Measurements from ENCODE around the gene APMAP.
A peak's percentile ranks its signal among the peaks of the same experiment; 100 is the strongest.
"Not testable (repeated sequence)": the region's sequence is repeated elsewhere in the genome, so short reads cannot be mapped to it uniquely, and the experiment has no call there.

Gene APMAP

GRCh38 chr20:24930724-24931688, 61.5 kb downstream of the APMAP start:
- H3K4me3 ChIP-seq (ENCODE audit: low read depth, low read length); H3K4me1 ChIP-seq (ENCODE audit: control insufficient read depth, insufficient read depth, low read length); H3K36me3 ChIP-seq (ENCODE audit: control insufficient read depth in 2 of 2, insufficient read depth in 1 of 2, low read length in 2 of 2); H3K9me3 ChIP-seq (ENCODE audit: control insufficient read depth, insufficient read depth, low read depth, low read length); POLR2A ChIA-PET; H3K27ac ChIP-seq (ENCODE audit: extremely low read depth, low read depth, low read length): not testable (repeated sequence)
- 0 out of 2 replicates have a peak, but pooled peaks have one; percentile 8 for TF ChIP-seq ZNF654 (tag by site-specific recombination; IDR thresholded peaks at IDR 0.05; ENCODE audit: low read depth)
- CTCF ChIA-PET, result interaction anchor here (0.6 to 2.0 kb wide), 10 partner anchors 8 to 927 kb away, joined by 3 to 5 read pairs (median 4); no protein-coding TSS in a partner anchor

- H3K9me3 ChIP-seq (ENCODE audit: control insufficient read depth, insufficient read depth, low read depth, low read length); H3K4me1 ChIP-seq (ENCODE audit: control insufficient read depth, insufficient read depth, low read length); POLR2A ChIA-PET; H3K36me3 ChIP-seq (ENCODE audit: control insufficient read depth in 2 of 2, insufficient read depth in 1 of 2, low read length in 2 of 2); H3K4me3 ChIP-seq (ENCODE audit: low read depth, low read length); H3K27ac ChIP-seq (ENCODE audit: extremely low read depth, low read depth, low read length): not testable (repeated sequence)
- CTCF ChIA-PET, result interaction anchor here (0.9 to 2.0 kb wide), 6 partner anchors 9 to 45 kb away, joined by 3 to 5 read pairs (median 4); no protein-coding TSS in a partner anchor
Measured at GRCh38 chr20:24929867-24930723, 62.5 kb downstream of the APMAP start.

- H3K4me3 ChIP-seq (ENCODE audit: low read depth, low read length); H3K36me3 ChIP-seq (ENCODE audit: control insufficient read depth in 2 of 2, insufficient read depth in 1 of 2, low read length in 2 of 2); H3K9me3 ChIP-seq (ENCODE audit: control insufficient read depth, insufficient read depth, low read depth, low read length); H3K4me1 ChIP-seq (ENCODE audit: control insufficient read depth, insufficient read depth, low read length); POLR2A ChIA-PET; H3K27ac ChIP-seq (ENCODE audit: extremely low read depth, low read depth, low read length): not testable (repeated sequence)
- CTCF ChIA-PET, result interaction anchor here (0.9 to 1.5 kb wide), 3 partner anchors 46 to 920 kb away, joined by 3 to 4 read pairs (median 4); no protein-coding TSS in a partner anchor
Measured at GRCh38 chr20:24929259-24929658, 63.3 kb downstream of the APMAP start.

GRCh38 chr20:24920706-24921105, 71.8 kb downstream of the APMAP start:
- not testable (repeated sequence) for H3K27ac ChIP-seq (ENCODE audit: extremely low read depth, low read depth, low read length)

GRCh38 chr20:24919665-24920064, 72.9 kb downstream of the APMAP start:
- H3K27ac ChIP-seq (ENCODE audit: extremely low read depth, low read depth, low read length); H3K4me3 ChIP-seq (ENCODE audit: low read depth, low read length); POLR2A ChIA-PET; H3K36me3 ChIP-seq (ENCODE audit: control insufficient read depth in 2 of 2, insufficient read depth in 1 of 2, low read length in 2 of 2); H3K4me1 ChIP-seq (ENCODE audit: control insufficient read depth, insufficient read depth, low read length); H3K9me3 ChIP-seq (ENCODE audit: control insufficient read depth, insufficient read depth, low read depth, low read length): not testable (repeated sequence)
- CTCF ChIA-PET, result interaction anchor here (0.7 to 1.8 kb wide), 5 partner anchors 11 to 982 kb away, joined by 3 to 15 read pairs (median 5); no protein-coding TSS in a partner anchor

More at GRCh38 chr20:24920706-24921105, 71.8 kb downstream of the APMAP start:
- H3K9me3 ChIP-seq (ENCODE audit: control insufficient read depth, insufficient read depth, low read depth, low read length); H3K4me3 ChIP-seq (ENCODE audit: low read depth, low read length); POLR2A ChIA-PET; H3K36me3 ChIP-seq (ENCODE audit: control insufficient read depth in 2 of 2, insufficient read depth in 1 of 2, low read length in 2 of 2); H3K4me1 ChIP-seq (ENCODE audit: control insufficient read depth, insufficient read depth, low read length): not testable (repeated sequence)
- CTCF ChIA-PET, result interaction anchor here (1.4 kb wide), 1 partner anchor 12 kb away, joined by 3 read pairs; no protein-coding TSS in a partner anchor

GRCh38 chr20:24918579-24919566, 73.7 kb downstream of the APMAP start:
- POLR2A ChIA-PET, result no interaction called here
- Histone ChIP-seq H3K9me3 (ENCODE audit: control insufficient read depth, insufficient read depth, low read depth, low read length) (no peaks in the 10 kb centered on the region), H3K36me3 (ENCODE audit: control insufficient read depth in 2 of 2, insufficient read depth in 1 of 2, low read length in 2 of 2) (no peaks in the 10 kb centered on the region), H3K4me3 (ENCODE audit: low read depth, low read length) (no peak overlapping the region), H3K27ac (ENCODE audit: extremely low read depth, low read depth, low read length) (no peak overlapping the region), H3K4me1 (ENCODE audit: control insufficient read depth, insufficient read depth, low read length) (no peaks in the 10 kb centered on the region)
- CTCF ChIA-PET, result interaction anchor here (0.6 to 1.9 kb wide), 11 partner anchors 12 to 993 kb away, joined by 3 to 15 read pairs (median 4); no protein-coding TSS in a partner anchor
- no peak for TF ChIP-seq SCRT2 (tag by site-specific recombination; IDR thresholded peaks at IDR 0.05)
- TF ChIP-seq ZNF132 (tag by site-specific recombination; IDR thresholded peaks at IDR 0.05; ENCODE audit: borderline replicate concordance), result no peak
- TF ChIP-seq BCL11B (tag by site-specific recombination; IDR thresholded peaks at IDR 0.05; ENCODE audit: low read depth), result no peak
- no peak for TF ChIP-seq SETDB1 (IDR thresholded peaks at IDR 0.05; ENCODE audit: insufficient read length, low read length)
- TF ChIP-seq ZBTB21 (tag by site-specific recombination; IDR thresholded peaks at IDR 0.05), result no peak
- TF ChIP-seq ZNF521 (tag by site-specific recombination; IDR thresholded peaks at IDR 0.05), result no peak
- no peak for TF ChIP-seq ZNF571 (tag by site-specific recombination; IDR thresholded peaks at IDR 0.05)
- TF ChIP-seq ZBTB10 (tag by site-specific recombination; IDR thresholded peaks at IDR 0.05), result no peak
- TF ChIP-seq ZBTB20 (tag by site-specific recombination; IDR thresholded peaks at IDR 0.05), result no peak
- no peak for TF ChIP-seq ZNF112 (tag by site-specific recombination; IDR thresholded peaks at IDR 0.05)
- no peak for TF ChIP-seq ZNF157 (tag by site-specific recombination; IDR thresholded peaks at IDR 0.05)

Measured in HEK293 (cell line).